ENCODE data around the gene DLGAP1.

DNA sequence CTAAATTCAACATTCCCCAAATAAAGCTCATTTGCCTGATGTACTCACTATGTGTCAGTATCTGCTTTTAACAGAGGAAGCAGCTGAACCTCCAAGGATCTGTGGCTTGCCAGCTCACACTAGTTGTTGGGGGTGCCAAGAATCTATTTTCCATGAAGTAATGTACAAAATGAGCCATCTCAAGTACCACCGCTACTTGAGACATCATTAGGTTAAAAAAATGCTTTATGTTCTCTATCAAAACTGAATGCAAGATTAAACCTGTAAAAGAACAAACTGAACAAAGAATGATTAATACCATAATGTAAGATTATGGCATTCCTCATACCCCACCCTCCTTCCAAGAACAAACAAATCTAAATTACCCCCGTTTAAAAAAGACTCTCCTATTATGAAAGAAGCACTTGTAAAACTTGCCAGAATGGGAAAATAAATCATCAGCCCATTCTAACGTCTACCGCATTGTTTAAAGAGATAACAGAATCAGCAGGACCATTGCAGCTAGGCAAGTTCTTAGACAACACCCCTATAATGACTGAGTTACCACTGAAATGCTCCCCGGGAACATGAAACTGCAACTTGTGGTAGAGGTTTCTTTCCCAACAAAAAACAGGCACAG, 471.6 kb downstream of the DLGAP1 start:
- TF ChIP-seq, protein P1, sequence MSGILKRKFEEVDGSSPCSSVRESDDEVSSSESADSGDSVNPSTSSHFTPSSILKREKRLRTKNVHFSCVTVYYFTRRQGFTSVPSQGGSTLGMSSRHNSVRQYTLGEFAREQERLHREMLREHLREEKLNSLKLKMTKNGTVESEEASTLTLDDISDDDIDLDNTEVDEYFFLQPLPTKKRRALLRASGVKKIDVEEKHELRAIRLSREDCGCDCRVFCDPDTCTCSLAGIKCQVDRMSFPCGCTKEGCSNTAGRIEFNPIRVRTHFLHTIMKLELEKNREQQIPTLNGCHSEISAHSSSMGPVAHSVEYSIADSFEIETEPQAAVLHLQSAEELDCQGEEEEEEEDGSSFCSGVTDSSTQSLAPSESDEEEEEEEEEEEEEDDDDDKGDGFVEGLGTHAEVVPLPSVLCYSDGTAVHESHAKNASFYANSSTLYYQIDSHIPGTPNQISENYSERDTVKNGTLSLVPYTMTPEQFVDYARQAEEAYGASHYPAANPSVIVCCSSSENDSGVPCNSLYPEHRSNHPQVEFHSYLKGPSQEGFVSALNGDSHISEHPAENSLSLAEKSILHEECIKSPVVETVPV (CRISPR knock-in tag; IDR thresholded peaks at IDR 0.05) = no peak
- TF ChIP-seq ZFP30 (CRISPR knock-in tag; IDR thresholded peaks at IDR 0.05) (no peak), ZFP3 (CRISPR knock-in tag; IDR thresholded peaks at IDR 0.05) (no peak), RARB (CRISPR knock-in tag; IDR thresholded peaks at IDR 0.05) (no peak), ISL1 (CRISPR knock-in tag; IDR thresholded peaks at IDR 0.05) (no peak), ARNTL (CRISPR knock-in tag; IDR thresholded peaks at IDR 0.05; ENCODE audit: borderline replicate concordance, low read depth) (no peak), ZNF565 (CRISPR knock-in tag; conservative IDR thresholded peaks at IDR 0.05; ENCODE audit: low read depth) (no peak), SNAI2 (CRISPR knock-in tag; IDR thresholded peaks at IDR 0.05) (no peak), TOX (CRISPR knock-in tag; IDR thresholded peaks at IDR 0.05; ENCODE audit: borderline replicate concordance) (no peak)
- TF ChIP-seq, protein P2, sequence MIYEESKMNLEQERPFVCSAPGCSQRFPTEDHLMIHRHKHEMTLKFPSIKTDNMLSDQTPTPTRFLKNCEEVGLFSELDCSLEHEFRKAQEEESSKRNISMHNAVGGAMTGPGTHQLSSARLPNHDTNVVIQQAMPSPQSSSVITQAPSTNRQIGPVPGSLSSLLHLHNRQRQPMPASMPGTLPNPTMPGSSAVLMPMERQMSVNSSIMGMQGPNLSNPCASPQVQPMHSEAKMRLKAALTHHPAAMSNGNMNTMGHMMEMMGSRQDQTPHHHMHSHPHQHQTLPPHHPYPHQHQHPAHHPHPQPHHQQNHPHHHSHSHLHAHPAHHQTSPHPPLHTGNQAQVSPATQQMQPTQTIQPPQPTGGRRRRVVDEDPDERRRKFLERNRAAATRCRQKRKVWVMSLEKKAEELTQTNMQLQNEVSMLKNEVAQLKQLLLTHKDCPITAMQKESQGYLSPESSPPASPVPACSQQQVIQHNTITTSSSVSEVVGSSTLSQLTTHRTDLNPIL (CRISPR knock-in tag; IDR thresholded peaks at IDR 0.05; ENCODE audit: low read depth) = no peak

Measured in SK-N-SH treated with all-trans-retinoic acid at 6 μM for 48 hours (cell line).